ENCODE measurements around the gene PRDM16.

GRCh38 chr1:3377604-3378279, 308.7 kb downstream of the PRDM16 start:
- TF ChIP-seq CTCF (IDR thresholded peaks at IDR 0.05; ENCODE audit: low read length) (no peak), EZH2phosphoT487 (IDR thresholded peaks at IDR 0.05; ENCODE audit: low read length) (no peak), EZH2 (optimal IDR thresholded peaks at IDR 0.05; ENCODE audit: low read depth, low read length) (no peak)
